ENCODE results near the gene FNDC11. TPM values are rescaled to one million over a fixed set of nuclear protein-coding genes. Genes with fewer than 3 reads are reported as not detected.

Gene FNDC11
- total and polyA plus RNA-seq, 2 of the 13 experiments (the other 11 are each of a cell fraction or from before 2014, with no cell fraction given) = 0.07 TPM; not detected in 1

DNA sequence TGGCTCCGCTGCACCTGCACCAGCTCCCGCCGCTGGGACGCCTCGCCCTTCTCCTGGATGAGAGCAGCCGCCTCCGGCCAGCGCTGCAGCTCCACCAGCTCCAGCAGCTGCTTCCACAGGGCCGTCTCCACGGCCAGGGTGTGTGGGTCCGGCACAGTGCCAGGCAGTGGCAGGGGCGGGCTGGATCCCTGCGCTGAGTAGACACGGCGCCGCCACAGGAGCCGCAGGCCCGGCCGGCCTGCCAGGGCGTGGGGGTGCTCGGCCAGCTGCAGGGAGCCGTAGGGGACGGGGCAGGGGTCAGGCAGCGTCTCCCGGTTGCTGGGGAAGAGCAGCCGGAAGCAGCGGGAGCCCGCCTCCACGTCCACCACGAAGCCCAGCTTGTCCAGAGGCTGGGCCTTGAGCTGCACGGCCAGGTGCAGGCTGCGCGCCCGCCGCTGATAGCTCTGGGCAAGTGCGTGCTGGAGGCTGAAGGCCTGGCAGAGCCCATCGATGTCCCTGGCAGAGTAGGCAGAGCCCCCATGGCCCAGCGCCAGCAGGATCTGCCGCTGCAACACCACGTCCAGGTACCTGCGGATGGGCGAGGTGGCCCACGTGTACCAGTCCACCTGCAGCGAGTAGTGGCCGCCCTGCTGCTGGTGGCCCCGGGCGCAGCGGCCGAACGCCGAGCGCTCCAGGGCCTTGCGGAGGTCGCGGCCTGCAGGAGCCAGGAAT is 9.4 kb downstream of the FNDC11 start:
- TF ChIP-seq, protein P1, sequence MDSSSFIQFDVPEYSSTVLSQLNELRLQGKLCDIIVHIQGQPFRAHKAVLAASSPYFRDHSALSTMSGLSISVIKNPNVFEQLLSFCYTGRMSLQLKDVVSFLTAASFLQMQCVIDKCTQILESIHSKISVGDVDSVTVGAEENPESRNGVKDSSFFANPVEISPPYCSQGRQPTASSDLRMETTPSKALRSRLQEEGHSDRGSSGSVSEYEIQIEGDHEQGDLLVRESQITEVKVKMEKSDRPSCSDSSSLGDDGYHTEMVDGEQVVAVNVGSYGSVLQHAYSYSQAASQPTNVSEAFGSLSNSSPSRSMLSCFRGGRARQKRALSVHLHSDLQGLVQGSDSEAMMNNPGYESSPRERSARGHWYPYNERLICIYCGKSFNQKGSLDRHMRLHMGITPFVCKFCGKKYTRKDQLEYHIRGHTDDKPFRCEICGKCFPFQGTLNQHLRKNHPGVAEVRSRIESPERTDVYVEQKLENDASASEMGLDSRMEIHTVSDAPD (CRISPR knock-in tag; IDR thresholded peaks at IDR 0.05) = no peak
- TF ChIP-seq THRA (CRISPR knock-in tag; IDR thresholded peaks at IDR 0.05; ENCODE audit: borderline replicate concordance) = no peak
- TF ChIP-seq, protein P2, sequence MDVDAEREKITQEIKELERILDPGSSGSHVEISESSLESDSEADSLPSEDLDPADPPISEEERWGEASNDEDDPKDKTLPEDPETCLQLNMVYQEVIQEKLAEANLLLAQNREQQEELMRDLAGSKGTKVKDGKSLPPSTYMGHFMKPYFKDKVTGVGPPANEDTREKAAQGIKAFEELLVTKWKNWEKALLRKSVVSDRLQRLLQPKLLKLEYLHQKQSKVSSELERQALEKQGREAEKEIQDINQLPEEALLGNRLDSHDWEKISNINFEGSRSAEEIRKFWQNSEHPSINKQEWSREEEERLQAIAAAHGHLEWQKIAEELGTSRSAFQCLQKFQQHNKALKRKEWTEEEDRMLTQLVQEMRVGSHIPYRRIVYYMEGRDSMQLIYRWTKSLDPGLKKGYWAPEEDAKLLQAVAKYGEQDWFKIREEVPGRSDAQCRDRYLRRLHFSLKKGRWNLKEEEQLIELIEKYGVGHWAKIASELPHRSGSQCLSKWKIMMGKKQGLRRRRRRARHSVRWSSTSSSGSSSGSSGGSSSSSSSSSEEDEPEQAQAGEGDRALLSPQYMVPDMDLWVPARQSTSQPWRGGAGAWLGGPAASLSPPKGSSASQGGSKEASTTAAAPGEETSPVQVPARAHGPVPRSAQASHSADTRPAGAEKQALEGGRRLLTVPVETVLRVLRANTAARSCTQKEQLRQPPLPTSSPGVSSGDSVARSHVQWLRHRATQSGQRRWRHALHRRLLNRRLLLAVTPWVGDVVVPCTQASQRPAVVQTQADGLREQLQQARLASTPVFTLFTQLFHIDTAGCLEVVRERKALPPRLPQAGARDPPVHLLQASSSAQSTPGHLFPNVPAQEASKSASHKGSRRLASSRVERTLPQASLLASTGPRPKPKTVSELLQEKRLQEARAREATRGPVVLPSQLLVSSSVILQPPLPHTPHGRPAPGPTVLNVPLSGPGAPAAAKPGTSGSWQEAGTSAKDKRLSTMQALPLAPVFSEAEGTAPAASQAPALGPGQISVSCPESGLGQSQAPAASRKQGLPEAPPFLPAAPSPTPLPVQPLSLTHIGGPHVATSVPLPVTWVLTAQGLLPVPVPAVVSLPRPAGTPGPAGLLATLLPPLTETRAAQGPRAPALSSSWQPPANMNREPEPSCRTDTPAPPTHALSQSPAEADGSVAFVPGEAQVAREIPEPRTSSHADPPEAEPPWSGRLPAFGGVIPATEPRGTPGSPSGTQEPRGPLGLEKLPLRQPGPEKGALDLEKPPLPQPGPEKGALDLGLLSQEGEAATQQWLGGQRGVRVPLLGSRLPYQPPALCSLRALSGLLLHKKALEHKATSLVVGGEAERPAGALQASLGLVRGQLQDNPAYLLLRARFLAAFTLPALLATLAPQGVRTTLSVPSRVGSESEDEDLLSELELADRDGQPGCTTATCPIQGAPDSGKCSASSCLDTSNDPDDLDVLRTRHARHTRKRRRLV (CRISPR knock-in tag; IDR thresholded peaks at IDR 0.05) = no peak
- TF ChIP-seq ZNF362 (CRISPR knock-in tag; IDR thresholded peaks at IDR 0.05; ENCODE audit: borderline replicate concordance) = no peak
- no peak for TF ChIP-seq PAF1 (CRISPR knock-in tag; IDR thresholded peaks at IDR 0.05)
- TF ChIP-seq ZNF605 (CRISPR knock-in tag; IDR thresholded peaks at IDR 0.05) = no peak
- TF ChIP-seq PITX1 (CRISPR knock-in tag; IDR thresholded peaks at IDR 0.05) = no peak
- no peak for TF ChIP-seq NKX3-1 (CRISPR knock-in tag; IDR thresholded peaks at IDR 0.05)
- no peak for TF ChIP-seq ZBTB3 (CRISPR knock-in tag; IDR thresholded peaks at IDR 0.05; ENCODE audit: borderline replicate concordance, low read depth)
- no peak for TF ChIP-seq SP2 (CRISPR knock-in tag; IDR thresholded peaks at IDR 0.05)
- H3K4me1 ChIP-seq (ENCODE audit: insufficient read depth, low read length) = peaks cover 6% of the 10 kb centered on the region
- no peak overlapping the region for H2AFZ ChIP-seq (ENCODE audit: low read length)
- WGBS (ENCODE audit: low lambda C conversion rate) = 95% methylated on average over 43 of the region's 55 CpGs
- ATAC-seq (no peak), DNase-seq (ENCODE audit: low spot score) (no peak), FAIRE-seq (no peak)
- H3K36me3 ChIP-seq (replicated peaks in 1 of 2; ENCODE audit: control insufficient read depth in 1 of 2, insufficient read depth in 2 of 2, low read length in 2 of 2) = no peaks in the 10 kb centered on the region; a peak in 1 of 5 replicates
- H3K4me2 ChIP-seq (ENCODE audit: low read depth, low read length) = no peak overlapping the region
- ChIA-PET POLR2A (no interaction called here), CTCF (ENCODE audit: low intra/inter-chr PET ratio, low total read pairs) (no interaction called here)
- no peaks in the 10 kb centered on the region for H3K9me3 ChIP-seq (ENCODE audit: low read length)
- no peak overlapping the region for H3K27ac ChIP-seq (ENCODE audit: extremely low read length, insufficient read depth, low read length)
- intact Hi-C loops (cut with micrococcal nuclease; ENCODE audit: unreplicated experiment) (no loop called here), in situ Hi-C loops (cut with HindIII; ENCODE audit: extremely low pct_ligation_motif_present, low pct_unique_long_range_greater_than_20kb) (no loop called here)
- H3K9ac ChIP-seq (ENCODE audit: insufficient read depth, low read depth, low read length) = no peak overlapping the region
- no peaks in the 10 kb centered on the region for H3K79me2 ChIP-seq (ENCODE audit: insufficient read depth, low read length)
- BruUV-seq (replicated peaks) = no TSS peak
- no peaks in the 10 kb centered on the region; the same call in 1 of the 2 replicates for H4K20me1 ChIP-seq (ENCODE audit: insufficient read depth, low read length)
- no peaks in the 10 kb centered on the region for H3K27me3 ChIP-seq (ENCODE audit: control insufficient read depth in 1 of 2, insufficient read depth in 2 of 2, low read length in 2 of 2)
- H3K4me3 ChIP-seq (replicated peaks in 1 of 3; ENCODE audit: insufficient read depth in 1 of 3, low read depth in 2 of 3, low read length in 3 of 3) = no peak overlapping the region

Data from HepG2 (cell line).